LNCAP (cell line): ENCODE data around the gene ETDC.

Source experiments
- TF ChIP-seq, protein P1 (sequence below): fragments of 450-650 bp; IDR thresholded peaks from 2 replicates; pipeline ENCODE4 v1.5.1; 2017; ENCODE audit warnings: mild to moderate bottlenecking

Gene ETDC

DNA sequence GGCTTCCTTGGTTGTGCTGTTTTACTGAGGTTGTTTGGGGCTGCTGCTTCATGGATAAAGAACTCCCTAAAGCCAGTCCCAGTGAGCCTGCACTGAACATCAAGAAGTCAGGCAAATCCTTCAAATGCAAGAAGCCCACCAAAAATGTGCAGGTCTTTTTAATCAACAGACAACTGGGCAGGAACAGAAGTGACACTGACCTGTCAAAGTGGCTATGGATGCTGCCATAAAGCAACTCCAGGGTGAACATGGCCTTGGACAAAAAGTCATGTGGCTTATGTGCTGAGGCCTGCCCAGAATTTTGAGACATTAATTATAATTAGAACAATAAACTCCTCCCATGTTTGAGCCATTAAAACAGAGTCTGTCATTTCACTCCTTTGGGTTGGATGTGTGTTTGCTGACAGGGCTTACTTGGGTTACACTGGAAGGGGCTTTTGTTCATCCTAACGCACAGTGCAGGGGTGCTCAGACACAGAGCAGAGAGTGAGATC is at the start of gene ETDC:
TSS of gene ETDC (plus strand) at position 51 of the 494 bp plus-strand sequence. CDS start at position 51, 0 bp downstream.
- TF ChIP-seq, protein P1, sequence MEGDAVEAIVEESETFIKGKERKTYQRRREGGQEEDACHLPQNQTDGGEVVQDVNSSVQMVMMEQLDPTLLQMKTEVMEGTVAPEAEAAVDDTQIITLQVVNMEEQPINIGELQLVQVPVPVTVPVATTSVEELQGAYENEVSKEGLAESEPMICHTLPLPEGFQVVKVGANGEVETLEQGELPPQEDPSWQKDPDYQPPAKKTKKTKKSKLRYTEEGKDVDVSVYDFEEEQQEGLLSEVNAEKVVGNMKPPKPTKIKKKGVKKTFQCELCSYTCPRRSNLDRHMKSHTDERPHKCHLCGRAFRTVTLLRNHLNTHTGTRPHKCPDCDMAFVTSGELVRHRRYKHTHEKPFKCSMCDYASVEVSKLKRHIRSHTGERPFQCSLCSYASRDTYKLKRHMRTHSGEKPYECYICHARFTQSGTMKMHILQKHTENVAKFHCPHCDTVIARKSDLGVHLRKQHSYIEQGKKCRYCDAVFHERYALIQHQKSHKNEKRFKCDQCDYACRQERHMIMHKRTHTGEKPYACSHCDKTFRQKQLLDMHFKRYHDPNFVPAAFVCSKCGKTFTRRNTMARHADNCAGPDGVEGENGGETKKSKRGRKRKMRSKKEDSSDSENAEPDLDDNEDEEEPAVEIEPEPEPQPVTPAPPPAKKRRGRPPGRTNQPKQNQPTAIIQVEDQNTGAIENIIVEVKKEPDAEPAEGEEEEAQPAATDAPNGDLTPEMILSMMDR, result no peak

DNA sequence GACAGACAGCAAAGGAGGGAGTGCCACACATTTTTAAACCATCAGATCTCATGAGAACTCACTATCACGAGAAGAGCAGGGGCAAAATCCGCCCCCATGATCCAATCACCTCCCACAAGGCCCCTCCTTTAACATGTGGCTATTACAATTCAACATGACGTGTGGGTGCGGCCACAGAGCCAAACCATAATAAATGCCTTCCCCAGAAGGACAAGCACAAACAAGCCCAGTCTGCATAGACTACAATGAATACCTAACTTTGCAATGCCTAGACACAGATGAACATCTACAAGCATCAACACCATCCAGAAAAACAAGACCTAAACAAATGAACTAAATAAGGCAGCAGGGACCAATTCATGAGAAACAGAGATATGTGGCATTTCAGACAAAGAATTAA is 45.1 kb upstream of the ETDC start:
- TF ChIP-seq, protein P1, result no peak

DNA sequence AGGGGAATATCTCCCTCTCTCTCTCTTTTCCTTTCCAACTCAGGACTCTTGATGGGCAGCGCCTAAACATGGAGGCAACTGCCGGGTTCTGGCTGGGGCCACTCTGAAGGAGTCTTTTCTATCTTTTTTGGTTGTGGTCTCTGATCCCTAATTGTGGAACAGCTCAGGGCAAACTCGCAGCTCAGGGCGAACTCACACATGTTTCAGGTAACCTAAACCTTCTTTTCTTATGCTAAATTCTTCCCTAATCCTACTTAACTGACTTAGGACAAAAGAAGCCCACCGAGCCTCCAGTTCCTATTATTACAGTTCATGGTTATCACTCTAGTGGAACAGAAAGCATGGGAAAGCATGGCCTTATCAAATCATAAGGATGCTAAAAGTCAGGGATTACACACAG is 36.1 kb upstream of the ETDC start:
- TF ChIP-seq, protein P1, result no peak

DNA sequence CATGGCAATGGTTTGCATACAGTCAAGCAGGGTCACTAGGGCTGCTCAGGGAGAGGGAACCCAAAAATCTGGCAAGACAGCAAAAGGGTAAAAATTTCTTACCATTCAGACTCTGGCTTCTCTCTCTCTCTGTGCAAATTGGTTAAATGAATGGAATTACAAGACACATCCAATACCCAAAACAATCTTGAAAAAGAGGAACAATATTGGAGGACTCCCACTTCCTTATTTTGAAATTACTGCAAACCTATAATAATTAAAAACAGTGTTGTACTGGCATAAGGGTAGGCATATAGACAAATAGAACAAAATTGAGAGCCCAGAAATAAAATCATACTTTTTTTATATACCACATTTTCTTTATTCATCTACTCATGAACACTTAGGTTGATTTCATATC is 33.3 kb upstream of the ETDC start:
- TF ChIP-seq, protein P1, result no peak

DNA sequence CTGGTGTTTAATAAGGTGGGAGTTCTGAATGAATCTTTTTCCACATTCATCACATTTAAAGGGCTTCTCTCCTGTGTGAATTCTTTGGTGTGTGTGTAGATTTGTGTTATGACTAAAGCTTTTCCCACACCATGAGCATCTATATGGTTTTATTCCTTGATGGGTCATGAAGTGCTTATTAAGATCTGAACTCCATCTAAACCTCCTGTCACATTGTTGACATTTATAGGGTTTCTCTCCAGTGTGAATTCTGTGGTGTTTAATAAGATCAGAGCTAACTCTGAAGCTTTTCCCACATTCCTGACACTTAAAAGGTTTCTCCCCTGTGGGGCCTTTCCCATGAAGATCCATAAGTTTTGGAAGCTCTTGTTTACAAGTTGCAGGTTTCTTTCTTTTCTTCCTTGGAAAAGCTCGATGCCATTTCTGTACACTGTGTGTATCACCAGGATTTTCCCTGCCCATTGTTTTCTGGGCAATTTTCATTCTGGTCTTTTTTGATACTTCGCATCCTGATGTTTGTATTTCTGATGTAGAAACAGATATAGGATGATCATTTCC is 21.9 kb upstream of the ETDC start:
- TF ChIP-seq, protein P1, result no peak

DNA sequence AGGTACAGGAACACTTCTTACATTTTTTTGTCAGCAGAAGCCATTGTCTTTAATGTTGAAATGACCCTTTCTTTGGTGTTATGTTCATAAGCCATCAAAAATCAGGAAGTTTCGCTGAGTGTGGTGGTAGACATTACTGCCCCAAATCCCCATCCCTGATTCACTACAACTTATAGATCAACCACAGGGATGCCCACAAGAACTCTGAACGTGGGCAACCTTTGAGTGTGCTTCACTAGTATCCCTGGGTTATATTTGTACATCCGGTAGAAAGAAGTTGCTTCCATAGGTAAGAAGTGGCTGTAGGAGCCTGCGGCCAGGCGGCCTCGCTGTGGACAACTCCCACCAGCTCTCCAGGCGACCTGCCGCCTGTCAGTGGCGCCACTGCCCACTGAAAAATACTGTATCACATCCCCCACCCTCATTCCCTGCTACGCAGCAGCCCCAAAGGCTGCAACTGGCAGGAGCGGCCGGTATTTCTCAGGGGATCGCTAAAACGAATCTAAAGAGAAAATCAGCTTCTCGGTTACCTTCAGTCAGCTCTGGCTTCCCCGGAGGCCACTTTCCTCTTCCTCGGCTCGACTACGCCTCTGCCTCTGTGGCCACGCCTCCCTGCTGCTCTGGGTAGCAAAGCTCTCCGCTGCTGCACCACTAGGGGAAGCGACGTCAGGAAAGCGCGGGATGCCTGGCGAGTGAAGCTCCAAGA is 13.9 kb upstream of the ETDC start:
- TF ChIP-seq, protein P1, result no peak

DNA sequence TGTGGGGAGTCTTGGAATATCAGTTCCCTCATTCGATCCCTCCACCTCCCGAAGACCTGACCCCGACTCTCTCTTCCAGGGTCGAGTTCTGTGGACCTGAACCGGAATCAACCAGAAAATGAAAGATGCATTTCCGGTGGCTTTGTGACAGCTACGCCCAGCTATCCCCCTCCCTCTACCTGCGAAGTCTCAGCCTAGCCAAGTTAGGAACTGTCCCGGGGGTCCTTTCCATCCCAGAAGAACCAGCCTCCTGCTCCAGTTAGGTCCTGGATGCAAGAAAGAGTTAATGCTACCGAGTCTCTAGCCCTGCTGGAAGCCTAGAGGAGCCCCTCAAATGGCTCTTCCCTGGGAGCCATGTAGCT is 13.4 kb upstream of the ETDC start:
- TF ChIP-seq, protein P1, result no peak
